ENCODE results near the gene HOGA1. TPM values are rescaled to one million over a fixed set of nuclear protein-coding genes. Genes with fewer than 3 reads are reported as not detected.
A peak's percentile ranks its signal among the peaks of the same experiment; 100 is the strongest.

Gene HOGA1
- total and polyA plus RNA-seq, 2 of the 13 experiments (the other 11 are each of a cell fraction or from before 2014, with no cell fraction given) = 7.6 to 19.5 TPM

DNA sequence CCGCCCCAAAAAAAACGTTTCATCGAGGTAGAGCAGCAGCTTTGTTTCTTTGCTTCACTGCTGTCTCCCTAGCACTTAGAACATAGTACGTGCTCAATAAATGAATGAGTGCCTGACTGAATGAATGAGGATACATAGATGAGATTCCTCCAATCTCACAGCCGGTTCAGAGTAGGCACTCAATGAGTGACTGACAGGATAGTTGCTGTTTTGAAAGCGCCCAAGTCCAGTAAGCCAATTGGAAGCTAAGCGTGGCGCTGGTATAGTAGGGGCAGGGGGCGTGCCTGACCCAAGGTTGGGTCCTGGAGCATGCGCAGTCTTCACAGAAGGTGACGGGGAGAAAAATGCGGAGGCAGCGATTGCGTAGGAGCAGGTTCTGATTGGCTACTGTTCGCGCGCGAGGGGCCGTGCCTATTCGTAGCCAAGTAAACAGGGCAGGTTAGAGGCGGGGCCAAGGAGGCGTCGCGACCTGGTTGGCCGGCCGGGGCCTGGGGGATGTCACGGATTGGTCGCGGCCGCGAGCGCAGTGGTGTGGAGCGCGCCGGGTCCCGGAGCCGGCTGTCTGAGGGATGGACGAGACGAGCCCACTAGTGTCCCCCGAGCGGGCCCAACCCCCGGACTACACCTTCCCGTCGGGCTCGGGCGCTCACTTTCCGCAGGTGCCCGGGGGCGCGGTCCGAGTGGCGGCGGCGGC is 56.1 kb downstream of the HOGA1 start, which contains the start of gene PI4K2A (continued):
- TF ChIP-seq, protein P1, sequence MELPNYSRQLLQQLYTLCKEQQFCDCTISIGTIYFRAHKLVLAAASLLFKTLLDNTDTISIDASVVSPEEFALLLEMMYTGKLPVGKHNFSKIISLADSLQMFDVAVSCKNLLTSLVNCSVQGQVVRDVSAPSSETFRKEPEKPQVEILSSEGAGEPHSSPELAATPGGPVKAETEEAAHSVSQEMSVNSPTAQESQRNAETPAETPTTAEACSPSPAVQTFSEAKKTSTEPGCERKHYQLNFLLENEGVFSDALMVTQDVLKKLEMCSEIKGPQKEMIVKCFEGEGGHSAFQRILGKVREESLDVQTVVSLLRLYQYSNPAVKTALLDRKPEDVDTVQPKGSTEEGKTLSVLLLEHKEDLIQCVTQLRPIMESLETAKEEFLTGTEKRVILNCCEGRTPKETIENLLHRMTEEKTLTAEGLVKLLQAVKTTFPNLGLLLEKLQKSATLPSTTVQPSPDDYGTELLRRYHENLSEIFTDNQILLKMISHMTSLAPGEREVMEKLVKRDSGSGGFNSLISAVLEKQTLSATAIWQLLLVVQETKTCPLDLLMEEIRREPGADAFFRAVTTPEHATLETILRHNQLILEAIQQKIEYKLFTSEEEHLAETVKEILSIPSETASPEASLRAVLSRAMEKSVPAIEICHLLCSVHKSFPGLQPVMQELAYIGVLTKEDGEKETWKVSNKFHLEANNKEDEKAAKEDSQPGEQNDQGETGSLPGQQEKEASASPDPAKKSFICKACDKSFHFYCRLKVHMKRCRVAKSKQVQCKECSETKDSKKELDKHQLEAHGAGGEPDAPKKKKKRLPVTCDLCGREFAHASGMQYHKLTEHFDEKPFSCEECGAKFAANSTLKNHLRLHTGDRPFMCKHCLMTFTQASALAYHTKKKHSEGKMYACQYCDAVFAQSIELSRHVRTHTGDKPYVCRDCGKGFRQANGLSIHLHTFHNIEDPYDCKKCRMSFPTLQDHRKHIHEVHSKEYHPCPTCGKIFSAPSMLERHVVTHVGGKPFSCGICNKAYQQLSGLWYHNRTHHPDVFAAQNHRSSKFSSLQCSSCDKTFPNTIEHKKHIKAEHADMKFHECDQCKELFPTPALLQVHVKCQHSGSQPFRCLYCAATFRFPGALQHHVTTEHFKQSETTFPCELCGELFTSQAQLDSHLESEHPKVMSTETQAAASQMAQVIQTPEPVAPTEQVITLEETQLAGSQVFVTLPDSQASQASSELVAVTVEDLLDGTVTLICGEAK (IDR thresholded peaks at IDR 0.05) = no peak
- TF ChIP-seq, protein P1 (CRISPR knock-in tag; IDR thresholded peaks at IDR 0.05) = no peak
- peak; percentile 49; the same call in 1 of the 2 replicates for TF ChIP-seq KAT7 (CRISPR knock-in tag; IDR thresholded peaks at IDR 0.05; ENCODE audit: borderline replicate concordance)
- no peak for TF ChIP-seq ZNF34 (CRISPR knock-in tag; IDR thresholded peaks at IDR 0.05; ENCODE audit: borderline replicate concordance)
- no peak for TF ChIP-seq ZFP62 (CRISPR knock-in tag; IDR thresholded peaks at IDR 0.05)
- TF ChIP-seq DNMT1 (CRISPR knock-in tag; IDR thresholded peaks at IDR 0.05) = no peak
- TF ChIP-seq, protein P2, sequence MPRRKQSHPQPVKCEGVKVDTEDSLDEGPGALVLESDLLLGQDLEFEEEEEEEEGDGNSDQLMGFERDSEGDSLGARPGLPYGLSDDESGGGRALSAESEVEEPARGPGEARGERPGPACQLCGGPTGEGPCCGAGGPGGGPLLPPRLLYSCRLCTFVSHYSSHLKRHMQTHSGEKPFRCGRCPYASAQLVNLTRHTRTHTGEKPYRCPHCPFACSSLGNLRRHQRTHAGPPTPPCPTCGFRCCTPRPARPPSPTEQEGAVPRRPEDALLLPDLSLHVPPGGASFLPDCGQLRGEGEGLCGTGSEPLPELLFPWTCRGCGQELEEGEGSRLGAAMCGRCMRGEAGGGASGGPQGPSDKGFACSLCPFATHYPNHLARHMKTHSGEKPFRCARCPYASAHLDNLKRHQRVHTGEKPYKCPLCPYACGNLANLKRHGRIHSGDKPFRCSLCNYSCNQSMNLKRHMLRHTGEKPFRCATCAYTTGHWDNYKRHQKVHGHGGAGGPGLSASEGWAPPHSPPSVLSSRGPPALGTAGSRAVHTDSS (CRISPR knock-in tag; conservative IDR thresholded peaks at IDR 0.05) = no peak
- peak; percentile 82 for TF ChIP-seq ASH2L (IDR thresholded peaks at IDR 0.05; ENCODE audit: insufficient read length, low read depth, low read length)
- TF ChIP-seq, protein P3, sequence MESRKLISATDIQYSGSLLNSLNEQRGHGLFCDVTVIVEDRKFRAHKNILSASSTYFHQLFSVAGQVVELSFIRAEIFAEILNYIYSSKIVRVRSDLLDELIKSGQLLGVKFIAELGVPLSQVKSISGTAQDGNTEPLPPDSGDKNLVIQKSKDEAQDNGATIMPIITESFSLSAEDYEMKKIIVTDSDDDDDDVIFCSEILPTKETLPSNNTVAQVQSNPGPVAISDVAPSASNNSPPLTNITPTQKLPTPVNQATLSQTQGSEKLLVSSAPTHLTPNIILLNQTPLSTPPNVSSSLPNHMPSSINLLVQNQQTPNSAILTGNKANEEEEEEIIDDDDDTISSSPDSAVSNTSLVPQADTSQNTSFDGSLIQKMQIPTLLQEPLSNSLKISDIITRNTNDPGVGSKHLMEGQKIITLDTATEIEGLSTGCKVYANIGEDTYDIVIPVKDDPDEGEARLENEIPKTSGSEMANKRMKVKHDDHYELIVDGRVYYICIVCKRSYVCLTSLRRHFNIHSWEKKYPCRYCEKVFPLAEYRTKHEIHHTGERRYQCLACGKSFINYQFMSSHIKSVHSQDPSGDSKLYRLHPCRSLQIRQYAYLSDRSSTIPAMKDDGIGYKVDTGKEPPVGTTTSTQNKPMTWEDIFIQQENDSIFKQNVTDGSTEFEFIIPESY (CRISPR knock-in tag; IDR thresholded peaks at IDR 0.05) = no peak
- TF ChIP-seq ZNF232 (CRISPR knock-in tag; IDR thresholded peaks at IDR 0.05; ENCODE audit: borderline replicate concordance) = no peak
- no peak for TF ChIP-seq NONO (IDR thresholded peaks at IDR 0.05)
- peak; percentile 69; the same call in 1 of the 2 replicates for TF ChIP-seq NONO (CRISPR knock-in tag; conservative IDR thresholded peaks at IDR 0.05)
- no peak for TF ChIP-seq GPN1 (CRISPR knock-in tag; IDR thresholded peaks at IDR 0.05; ENCODE audit: borderline replicate concordance)
- TF ChIP-seq, protein P4, sequence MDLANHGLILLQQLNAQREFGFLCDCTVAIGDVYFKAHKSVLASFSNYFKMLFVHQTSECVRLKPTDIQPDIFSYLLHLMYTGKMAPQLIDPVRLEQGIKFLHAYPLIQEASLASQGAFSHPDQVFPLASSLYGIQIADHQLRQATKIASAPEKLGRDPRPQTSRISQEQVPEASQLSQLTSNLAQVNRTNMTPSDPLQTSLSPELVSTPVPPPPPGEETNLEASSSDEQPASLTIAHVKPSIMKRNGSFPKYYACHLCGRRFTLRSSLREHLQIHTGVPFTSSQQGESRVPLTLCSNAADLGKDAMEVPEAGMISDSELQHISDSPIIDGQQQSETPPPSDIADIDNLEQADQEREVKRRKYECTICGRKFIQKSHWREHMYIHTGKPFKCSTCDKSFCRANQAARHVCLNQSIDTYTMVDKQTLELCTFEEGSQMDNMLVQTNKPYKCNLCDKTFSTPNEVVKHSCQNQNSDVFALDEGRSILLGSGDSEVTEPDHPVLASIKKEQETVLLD (CRISPR knock-in tag; IDR thresholded peaks at IDR 0.05; ENCODE audit: low read depth) = no peak
- TF ChIP-seq RORA (CRISPR knock-in tag; IDR thresholded peaks at IDR 0.05) = no peak
- TF ChIP-seq BHLHE40 (IDR thresholded peaks at IDR 0.05; ENCODE audit: low read length) = no peak

All from HepG2 (cell line).